MM.1S (cell line): Measurements from ENCODE around the gene EDC3.

Source experiments
- DNase-seq: peaks from one replicate; pipeline ENCODE4 v3.0.0-alpha.2; 2015
- H2AFZ ChIP-seq: fragments of 300-600 bp; sonication (generic); 2 replicates; pipeline ENCODE4 v1.6.0; 2016; ENCODE audit warnings: antibody characterized with exemption, low read length
- H3F3A ChIP-seq: fragments of 300-600 bp; sonication (generic); 2 replicates; pipeline ENCODE4 v1.6.1; 2016; ENCODE audit warnings: mild to moderate bottlenecking, antibody characterized with exemption, low read length, moderate library complexity, mixed read lengths; ENCODE audit not compliant: insufficient read depth
- H3K27ac ChIP-seq: fragments of 300-600 bp; sonication (generic); 2 replicates; pipeline ENCODE4 v1.5.1; 2016; ENCODE audit warnings: mild to moderate bottlenecking, low read length
- H3K27me3 ChIP-seq: fragments of 300-600 bp; sonication (generic); replicated peaks from 2 replicates; pipeline ENCODE4 v1.6.0; 2016; ENCODE audit warnings: low read length; ENCODE audit not compliant: insufficient read depth
- H3K36me3 ChIP-seq: fragments of 300-600 bp; sonication (generic); replicated peaks from 2 replicates; pipeline ENCODE4 v1.6.1; 2016; ENCODE audit warnings: mild to moderate bottlenecking, low read length, mixed read lengths; ENCODE audit not compliant: insufficient read depth
- H3K4me1 ChIP-seq: fragments of 300-600 bp; sonication (generic); 2 replicates; pipeline ENCODE4 v1.6.1; 2016; ENCODE audit warnings: low read length, mixed read lengths
- H3K4me2 ChIP-seq: fragments of 300-600 bp; sonication (generic); 2 replicates; pipeline ENCODE4 v1.6.0; 2016; ENCODE audit warnings: low read depth, low read length
- H3K4me3 ChIP-seq: fragments of 300-600 bp; sonication (generic); 2 replicates; pipeline ENCODE4 v1.5.1; 2016; ENCODE audit warnings: low read length, mixed read lengths
- H3K79me2 ChIP-seq: fragments of 300-600 bp; sonication (generic); 2 replicates; pipeline ENCODE4 v1.6.1; 2016; ENCODE audit warnings: mixed run types, low read length, mixed read lengths
- H3K9ac ChIP-seq: fragments of 300-600 bp; sonication (generic); 2 replicates; pipeline ENCODE4 v1.6.1; 2016; ENCODE audit warnings: low read length, mixed read lengths
- H3K9me2 ChIP-seq: fragments of 300-600 bp; sonication (generic); replicated peaks from 2 replicates; pipeline ENCODE4 v1.6.1; 2016; ENCODE audit warnings: mild to moderate bottlenecking, low read length, mixed read lengths; ENCODE audit not compliant: insufficient read depth
- H3K9me3 ChIP-seq: fragments of 300-600 bp; sonication (generic); replicated peaks from 2 replicates; pipeline ENCODE4 v1.6.1; 2016; ENCODE audit warnings: mild to moderate bottlenecking, low read length, mixed read lengths; ENCODE audit not compliant: insufficient read depth
- H4K20me1 ChIP-seq: fragments of 300-600 bp; sonication (generic); 2 replicates; pipeline ENCODE4 v1.6.1; 2016; ENCODE audit warnings: mild to moderate bottlenecking, low read length, moderate library complexity, mixed read lengths; ENCODE audit not compliant: insufficient read depth
- EZH2 ChIP-seq: fragments of 300-600 bp; sonication (generic); optimal IDR thresholded peaks from 2 replicates; pipeline ENCODE3; 2017; ENCODE audit warnings: low read depth, mild to moderate bottlenecking, antibody characterized with exemption, low read length, mixed read lengths
- EZH2phosphoT487 ChIP-seq: fragments of 300-600 bp; sonication (generic); IDR thresholded peaks from 2 replicates; pipeline ENCODE4 v1.6.1; 2018; ENCODE audit warnings: antibody characterized with exemption, low read length
- TF ChIP-seq, protein P1 (sequence below): fragments of 300-600 bp; sonication (generic); IDR thresholded peaks from 2 replicates; pipeline ENCODE4 v1.5.1; 2016; ENCODE audit warnings: antibody characterized with exemption, low read length, mixed read lengths

The EDC3 gene

GRCh38 chr15:74613953-74614743 lies 81.7 kb downstream of the EDC3 start:
- H2AFZ ChIP-seq = peak overlapping the region; percentile 90
- peaks cover 42% of the 10 kb centered on the region for H3K79me2 ChIP-seq
- no peaks in the 10 kb centered on the region for H3K9me3 ChIP-seq
- DNase-seq = no peak
- H4K20me1 ChIP-seq = peaks cover 15% of the 10 kb centered on the region; the same call in 1 of the 2 replicates
- peak overlapping the region; percentile 97 for H3K4me2 ChIP-seq
- peaks cover 26% of the 10 kb centered on the region for H3F3A ChIP-seq
- no peaks in the 10 kb centered on the region for H3K36me3 ChIP-seq
- no peaks in the 10 kb centered on the region for H3K27me3 ChIP-seq
- H3K27ac ChIP-seq = peak overlapping the region; percentile 95; the same call in 1 of the 2 replicates
- H3K4me1 ChIP-seq = peaks cover 17% of the 10 kb centered on the region
- H3K9ac ChIP-seq = peak overlapping the region; percentile 99; the same call in 1 of the 2 replicates
- TF ChIP-seq EZH2phosphoT487 = no peak
- no peak for TF ChIP-seq EZH2
- TF ChIP-seq, protein P1, sequence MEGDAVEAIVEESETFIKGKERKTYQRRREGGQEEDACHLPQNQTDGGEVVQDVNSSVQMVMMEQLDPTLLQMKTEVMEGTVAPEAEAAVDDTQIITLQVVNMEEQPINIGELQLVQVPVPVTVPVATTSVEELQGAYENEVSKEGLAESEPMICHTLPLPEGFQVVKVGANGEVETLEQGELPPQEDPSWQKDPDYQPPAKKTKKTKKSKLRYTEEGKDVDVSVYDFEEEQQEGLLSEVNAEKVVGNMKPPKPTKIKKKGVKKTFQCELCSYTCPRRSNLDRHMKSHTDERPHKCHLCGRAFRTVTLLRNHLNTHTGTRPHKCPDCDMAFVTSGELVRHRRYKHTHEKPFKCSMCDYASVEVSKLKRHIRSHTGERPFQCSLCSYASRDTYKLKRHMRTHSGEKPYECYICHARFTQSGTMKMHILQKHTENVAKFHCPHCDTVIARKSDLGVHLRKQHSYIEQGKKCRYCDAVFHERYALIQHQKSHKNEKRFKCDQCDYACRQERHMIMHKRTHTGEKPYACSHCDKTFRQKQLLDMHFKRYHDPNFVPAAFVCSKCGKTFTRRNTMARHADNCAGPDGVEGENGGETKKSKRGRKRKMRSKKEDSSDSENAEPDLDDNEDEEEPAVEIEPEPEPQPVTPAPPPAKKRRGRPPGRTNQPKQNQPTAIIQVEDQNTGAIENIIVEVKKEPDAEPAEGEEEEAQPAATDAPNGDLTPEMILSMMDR = no peak
- H3K4me3 ChIP-seq = peak overlapping the region; percentile 99
- no peaks in the 10 kb centered on the region for H3K9me2 ChIP-seq

- H2AFZ ChIP-seq = no peak overlapping the region
- no peak overlapping the region for H3K27ac ChIP-seq
- H3K4me1 ChIP-seq = peaks cover 16% of the 10 kb centered on the region
- peaks cover 26% of the 10 kb centered on the region for H3F3A ChIP-seq
- TF ChIP-seq EZH2phosphoT487 (no peak), EZH2 (no peak)
- TF ChIP-seq, protein P1 = no peak
- no peak overlapping the region for H3K9ac ChIP-seq
- no peaks in the 10 kb centered on the region for H3K9me3 ChIP-seq
- H4K20me1 ChIP-seq = peaks cover 10% of the 10 kb centered on the region; the same call in 1 of the 2 replicates
- no peaks in the 10 kb centered on the region for H3K9me2 ChIP-seq
- no peak overlapping the region for H3K4me2 ChIP-seq
- no peaks in the 10 kb centered on the region for H3K27me3 ChIP-seq
- H3K36me3 ChIP-seq = no peaks in the 10 kb centered on the region
- DNase-seq = no peak
- H3K79me2 ChIP-seq = peaks cover 34% of the 10 kb centered on the region
- H3K4me3 ChIP-seq = no peak overlapping the region
Observed at GRCh38 chr15:74613089-74613952, 82.5 kb downstream of the EDC3 start.

DNA sequence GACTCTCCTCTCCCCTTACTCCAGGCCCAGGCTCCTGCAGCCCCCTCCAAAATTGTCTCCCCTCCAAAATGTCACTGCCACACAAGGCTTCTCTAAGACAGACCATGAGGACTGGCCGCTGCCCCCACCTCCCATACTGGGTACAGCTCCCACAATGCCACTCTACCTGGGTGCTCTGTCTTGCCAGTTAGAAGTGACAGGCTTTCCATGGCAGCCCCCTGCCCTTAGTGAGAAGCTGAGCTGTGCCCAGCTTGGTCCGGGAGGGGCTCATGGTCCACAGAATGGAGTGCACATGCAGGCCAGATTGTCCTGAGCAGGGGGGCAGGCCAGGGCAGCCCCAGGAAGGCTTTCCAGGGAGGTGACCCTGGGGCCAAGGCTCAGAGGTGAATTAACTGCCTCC lies 83.1 kb downstream of the EDC3 start:
- Histone ChIP-seq H3K79me2 (peaks cover 27% of the 10 kb centered on the region), H3K9me2 (no peaks in the 10 kb centered on the region), H3K9ac (no peak overlapping the region), H3K27ac (no peak overlapping the region), H4K20me1 (0 out of 2 replicates have a peak, but pooled peaks cover 6% of the 10 kb centered on the region), H3K27me3 (no peaks in the 10 kb centered on the region), H3F3A (peaks cover 26% of the 10 kb centered on the region), H3K4me1 (peaks cover 9% of the 10 kb centered on the region), H3K4me2 (no peak overlapping the region), H3K4me3 (no peak overlapping the region), H3K9me3 (no peaks in the 10 kb centered on the region), H2AFZ (no peak overlapping the region), H3K36me3 (no peaks in the 10 kb centered on the region)
- no peak for DNase-seq
- no peak for TF ChIP-seq EZH2
- TF ChIP-seq EZH2phosphoT487 = no peak
- TF ChIP-seq, protein P1 = no peak
